H1 (cell line): ENCODE results near the gene PEX14. TPM values are rescaled to one million over a fixed set of nuclear protein-coding genes. Genes with fewer than 3 reads are reported as not detected.

Experiments used
- CTCF ChIA-PET: fragments of 300-600 bp; sonication (Branson Sonifier 250); formaldehyde crosslinking; loops from one replicate; lab custom pipeline; 2021; ENCODE audit not compliant: partially characterized antibody; lab: Charles Lee
- POLR2A ChIA-PET: fragments of 300-600 bp; sonication (Branson Sonifier 250); formaldehyde crosslinking; loops from one replicate; lab custom pipeline; 2021; ENCODE audit warnings: inconsistent platforms; ENCODE audit not compliant: partially characterized antibody; lab: Charles Lee
- DNase-seq, 2 experiments: peaks; one replicate each; pipeline versions ENCODE4 v3.0.0 to v3.0.0-alpha.2; 2010 to 2022; ENCODE audit warnings: low spot score in 2 of 2, low read depth in 1 of 2, mixed read lengths in 1 of 2
- FAIRE-seq: peaks from 2 replicates; lab custom pipeline; 2011; peaks lifted over from hg19 to GRCh38; lab: Jason Lieb, UNC
- H2AFZ ChIP-seq: 2 replicates; pipeline ENCODE4 v1.8.1; 2012; ENCODE audit warnings: low read length, inconsistent platforms
- H2AK5ac ChIP-seq: 2 replicates; pipeline ENCODE4 v1.6.1; 2013; ENCODE audit warnings: low read depth, low read length
- H2BK120ac ChIP-seq: replicated peaks from 2 replicates; pipeline ENCODE3; 2013; ENCODE audit warnings: low read depth, low read length, inconsistent platforms
- H2BK12ac ChIP-seq: 2 replicates; pipeline ENCODE4 v1.6.1; 2013; ENCODE audit warnings: low read depth, low read length
- H2BK15ac ChIP-seq: 2 replicates; pipeline ENCODE4 v1.6.1; 2013; ENCODE audit warnings: low read length
- H2BK20ac ChIP-seq: 2 replicates; pipeline ENCODE4 v1.6.1; 2013; ENCODE audit warnings: low read length
- H2BK5ac ChIP-seq: 2 replicates; pipeline ENCODE4 v1.6.1; 2013; ENCODE audit warnings: low read depth, low read length
- H3K14ac ChIP-seq: 2 replicates; pipeline ENCODE4 v1.6.1; 2013; ENCODE audit warnings: inconsistent platforms; ENCODE audit not compliant: insufficient read length
- H3K18ac ChIP-seq: 2 replicates; pipeline ENCODE4 v1.6.1; 2013; ENCODE audit warnings: low read length; ENCODE audit errors: extremely low read depth
- H3K23ac ChIP-seq: 2 replicates; pipeline ENCODE4 v1.6.1; 2013; ENCODE audit warnings: inconsistent platforms; ENCODE audit not compliant: insufficient read length
- H3K23me2 ChIP-seq: 2 replicates; pipeline ENCODE4 v1.6.1; 2013; ENCODE audit warnings: low read depth, low read length
- H3K27ac ChIP-seq: 2 replicates; pipeline ENCODE4 v1.6.1; 2011; ENCODE audit warnings: low read depth, low read length, inconsistent platforms
- H3K27me3 ChIP-seq, 4 experiments: replicated peaks in 1 of 4; 1 replicate in 1 of 4; 2 replicates in 3 of 4; pipeline versions ENCODE4 v1.6.1 to v1.8.1; 2011 to 2013; ENCODE audit warnings: low read length in 3 of 4, mild to moderate bottlenecking in 3 of 4, inconsistent platforms in 2 of 4, mixed read lengths in 2 of 4, moderate library complexity in 1 of 4; ENCODE audit not compliant: control insufficient read depth in 3 of 4, insufficient read depth in 3 of 4; ENCODE audit errors: extremely low read depth in 1 of 4
- H3K36me3 ChIP-seq, 4 experiments: 2 replicates each; pipeline versions ENCODE4 v1.6.1 to v1.8.1; 2011 to 2013; ENCODE audit warnings: mild to moderate bottlenecking in 4 of 4, low read length in 3 of 4, moderate library complexity in 2 of 4, control low read depth in 1 of 4, inconsistent platforms in 1 of 4; ENCODE audit not compliant: insufficient read depth in 4 of 4, control insufficient read depth in 2 of 4
- H3K4ac ChIP-seq: replicated peaks from 2 replicates; pipeline ENCODE3; 2013; ENCODE audit warnings: low read length, low read depth, mixed read lengths, inconsistent platforms; ENCODE audit not compliant: insufficient read length
- H3K4me1 ChIP-seq, 4 experiments: replicated peaks in 1 of 4; 1 replicate in 1 of 4; 2 replicates in 3 of 4; pipeline versions ENCODE4 v1.6.1 to v1.8.1; 2011 to 2013; ENCODE audit warnings: low read length in 3 of 4, inconsistent platforms in 2 of 4, mixed read lengths in 1 of 4; ENCODE audit not compliant: insufficient read depth in 4 of 4, control insufficient read depth in 3 of 4
- H3K4me2 ChIP-seq, 2 experiments: 2 replicates each; pipeline versions ENCODE4 v1.6.1 to v1.8.1; 2011 to 2013; ENCODE audit warnings: low read depth in 2 of 2, low read length in 2 of 2, control low read depth in 1 of 2, inconsistent platforms in 1 of 2, mild to moderate bottlenecking in 1 of 2; ENCODE audit not compliant: insufficient read depth in 1 of 2
- H3K4me3 ChIP-seq, 4 experiments: fragments of 200-600, 300-600 bp in 1 of 4; sonication (generic), shearing (Covaris generic), sonication (Bioruptor Twin) in 1 of 4; 2 replicates each; pipeline versions ENCODE4 v1.5.1 to v1.8.1; 2011 to 2016; ENCODE audit warnings: low read length in 4 of 4, low read depth in 3 of 4, control low read depth in 2 of 4, inconsistent platforms in 2 of 4, mild to moderate bottlenecking in 2 of 4, mixed read lengths in 1 of 4, moderate library complexity in 1 of 4; ENCODE audit not compliant: insufficient read depth in 2 of 4; ENCODE audit errors: extremely low read depth in 1 of 4
- H3K56ac ChIP-seq: replicated peaks from 2 replicates; pipeline ENCODE3; 2013; ENCODE audit warnings: low read depth, mild to moderate bottlenecking, mixed read lengths, low read length, inconsistent platforms; ENCODE audit not compliant: insufficient read length
- H3K79me1 ChIP-seq: 2 replicates; pipeline ENCODE4 v1.6.1; 2013; ENCODE audit warnings: low read depth, low read length, control low read depth
- H3K79me2 ChIP-seq, 2 experiments: 2 replicates each; pipeline versions ENCODE4 v1.6.1 to v1.8.1; 2012 to 2013; ENCODE audit warnings: low read length in 2 of 2, mild to moderate bottlenecking in 2 of 2, inconsistent platforms in 1 of 2; ENCODE audit not compliant: insufficient read depth in 2 of 2, control insufficient read depth in 1 of 2
- H3K9ac ChIP-seq, 4 experiments: replicated peaks in 1 of 4; 1 replicate in 1 of 4; 2 replicates in 3 of 4; pipeline versions ENCODE4 v1.6.1 to v1.8.1; 2011 to 2013; ENCODE audit warnings: low read depth in 3 of 4, low read length in 3 of 4, control low read depth in 2 of 4, mild to moderate bottlenecking in 2 of 4, moderate library complexity in 2 of 4, inconsistent platforms in 1 of 4; ENCODE audit errors: extremely low read depth in 1 of 4
- H3K9me3 ChIP-seq, 2 experiments: 2 replicates each; pipeline versions ENCODE4 v1.6.1 to v1.8.1; 2012 to 2013; ENCODE audit warnings: mild to moderate bottlenecking in 2 of 2, moderate library complexity in 2 of 2, control low read depth in 1 of 2, inconsistent platforms in 1 of 2, low read depth in 1 of 2, low read length in 1 of 2, mixed read lengths in 1 of 2; ENCODE audit not compliant: insufficient read depth in 2 of 2
- H4K20me1 ChIP-seq, 2 experiments: replicated peaks in 1 of 2; 2 replicates each; pipeline versions ENCODE3 to v1.8.1; 2011 to 2013; ENCODE audit warnings: inconsistent platforms in 2 of 2, low read length in 2 of 2, mild to moderate bottlenecking in 1 of 2; ENCODE audit not compliant: insufficient read depth in 2 of 2, control insufficient read depth in 1 of 2
- H4K5ac ChIP-seq: 2 replicates; pipeline ENCODE4 v1.6.1; 2013; ENCODE audit warnings: low read length, low read depth, mixed read lengths, inconsistent platforms; ENCODE audit not compliant: insufficient read length
- H4K8ac ChIP-seq: 2 replicates; pipeline ENCODE4 v1.8.0; 2013; ENCODE audit warnings: mild to moderate bottlenecking, moderate library complexity, low read length, inconsistent platforms; ENCODE audit not compliant: insufficient read depth; ENCODE audit errors: extremely low read depth
- H4K91ac ChIP-seq: replicated peaks from 2 replicates; pipeline ENCODE3; 2013; ENCODE audit warnings: low read length, mixed read lengths, inconsistent platforms; ENCODE audit not compliant: insufficient read length
- SAP30 ChIP-seq: fragments of 300-600 bp; sonication (generic); IDR thresholded peaks from 2 replicates; pipeline ENCODE4 v1.7.1; 2012; ENCODE audit warnings: low read length, moderate library complexity, mild to moderate bottlenecking, inconsistent platforms; ENCODE audit not compliant: insufficient read depth, insufficient replicate concordance
- SIN3A ChIP-seq, 2 experiments: IDR thresholded peaks in 1 of 2; conservative IDR thresholded peaks in 1 of 2; 2 replicates each; pipeline ENCODE4 v1.6.1; 2011 to 2012; ENCODE audit warnings: low read length in 2 of 2, improper control_type of control experiment in 1 of 2, low read depth in 1 of 2, mild to moderate bottlenecking in 1 of 2
- WGBS, 2 experiments: shearing (Covaris generic) in 1 of 2; methylation state at CpG; one replicate each; pipeline versions ENCODE4 v1.1.6 to v1.1.7; 2013 to 2015; ENCODE audit warnings: low lambda C conversion rate in 2 of 2, mixed read lengths in 2 of 2, inconsistent platforms in 1 of 2, low coverage in 1 of 2, missing lambda C conversion rate in 1 of 2; ENCODE audit not compliant: insufficient replicate concordance in 2 of 2, insufficient coverage in 1 of 2, insufficient read length in 1 of 2; ENCODE audit errors: extremely low coverage in 1 of 2, missing lambda C conversion rate in 1 of 2; 5-methylcytosine and 5-hydroxymethylcytosine counted together
- polyA plus RNA-seq, 7 experiments: library from polyadenylated mRNA; depleted of rRNA in 3 of 7; stranded (reverse) in 5 of 7; unstranded in 2 of 7; fragments of >200 nt in 5 of 7; fragments of 200-250 nt in 2 of 7; gene quantifications; 1 replicate in 5 of 7; 2 replicates in 1 of 7; 4 replicates in 1 of 7; pipeline versions ENCODE4 v1.2.1 to v1.2.3, GENCODE V29; 2011 to 2013; ENCODE audit warnings: missing spikeins in 2 of 7, mixed read lengths in 2 of 7
- total RNA-seq: library from RNA; stranded (reverse); fragmentation: NEBNext Ultra II Directional; extraction: Animal tissue kit (Norgen Biotek cat#: 25700); gene quantifications from 2 replicates; pipeline ENCODE4 v1.2.1, GENCODE V29; 2021

The PEX14 gene
- total and polyA plus RNA-seq, 2 of the 8 experiments (the other 6 are each of a cell fraction or from before 2014, with no cell fraction given) = 13.0 to 19.8 TPM

- FAIRE-seq (no peak), DNase-seq (peak in 1 of 2 experiments; percentile 77)
- Histone ChIP-seq H2BK5ac (no peak overlapping the region), H3K79me2 (no peaks in the 10 kb centered on the region), H3K18ac (peak overlapping the region; percentile 71), H2BK15ac (peak overlapping the region; percentile 81; the same call in 1 of the 2 replicates), H3K27ac (no peak overlapping the region), H4K91ac (peak overlapping the region; percentile 82), H2BK20ac (no peak overlapping the region), H3K4ac (no peak overlapping the region), H4K20me1 (peaks cover 0 to 6% of the 10 kb centered on the region in 2 experiments), H3K36me3 (peaks cover 0 to 5% (median 0%) of the 10 kb centered on the region in 4 experiments; a peak in 2 of 8 replicates), H3K14ac (no peak overlapping the region), H3K79me1 (no peaks in the 10 kb centered on the region), H3K23ac (no peak overlapping the region), H3K9me3 (no peaks in the 10 kb centered on the region), H4K5ac (no peak overlapping the region), H3K4me1 (peaks cover 0 to 25% (median 14%) of the 10 kb centered on the region in 4 experiments; a peak in 6 of 7 replicates), H2BK12ac (peak overlapping the region; percentile 27; the same call in 1 of the 2 replicates), H2AFZ (no peak overlapping the region), H3K9ac (no peak overlapping the region), H2BK120ac (no peak overlapping the region), H3K23me2 (no peaks in the 10 kb centered on the region; the same call in 1 of the 2 replicates), H2AK5ac (peak overlapping the region; percentile 15; the same call in 1 of the 2 replicates), H3K56ac (no peak overlapping the region), H3K27me3 (peaks cover 0 to 20% (median 15%) of the 10 kb centered on the region in 4 experiments; a peak in 3 of 7 replicates), H3K4me3 (peak overlapping the region in 3 of 4 experiments; percentile 15 to 63 (median 29); a peak in 6 of 8 replicates), H3K4me2 (peak overlapping the region; percentile 69 to 70), H4K8ac (peak overlapping the region; percentile 8; the same call in 1 of the 2 replicates)
- CTCF ChIA-PET = interaction anchor here (0.5 to 1.6 kb wide), 9 partner anchors 15 to 293 kb away, joined by 3 to 4 read pairs (median 3); no protein-coding TSS in a partner anchor
- 54% methylated on average over 21 of the region's 32 CpGs; no CpG with 5 or more reads in 1 of the 2 experiments for WGBS, 2 experiments
- POLR2A ChIA-PET = interaction anchor here (0.5 to 1.6 kb wide), 3 partner anchors 9 to 330 kb away, joined by 3 to 4 read pairs (median 3); no protein-coding TSS in a partner anchor
- TF ChIP-seq SAP30 (no peak), SIN3A (conservative IDR thresholded peaks at IDR 0.05 in 1 of 2, IDR thresholded peaks at IDR 0.05 in 1 of 2; ENCODE audit: low read depth in 1 of 2, low read length in 2 of 2) (0 out of 4 replicates have a peak, but pooled peaks of 1 of the 2 experiments have one; percentile 18)
Observed at GRCh38 chr1:10648689-10649516, 174.2 kb downstream of the PEX14 start.
